Ovary (tissue), 9 donors: ENCODE measurements around the gene EEF2K. TPM values are rescaled to one million over a fixed set of nuclear protein-coding genes. Genes with fewer than 3 reads are reported as not detected.
A peak's percentile ranks its signal among the peaks of the same experiment; 100 is the strongest.

Source experiments
- DNase-seq, 5 donors: peaks; one replicate each; pipeline ENCODE4 v3.0.0-alpha.2; 2019 to 2020
- H3K27ac ChIP-seq, 2 donors: fragments of 200-600 bp; one replicate each; pipeline versions ENCODE4 v1.5.1 to v1.8.0; 2019 to 2022
- H3K27me3 ChIP-seq: fragments of 200-600 bp; one replicate; pipeline ENCODE4 v1.8.0; 2022
- H3K36me3 ChIP-seq: fragments of 200-600 bp; sonication (generic); one replicate; pipeline ENCODE4 v1.5.1; 2019
- H3K4me1 ChIP-seq: one replicate; pipeline ENCODE4 v1.8.1; 2013; ENCODE audit warnings: mild to moderate bottlenecking, moderate library complexity; ENCODE audit not compliant: insufficient read depth
- H3K4me3 ChIP-seq: fragments of 200-600 bp; sonication (generic); one replicate; pipeline ENCODE4 v1.5.1; 2017
- H3K9me3 ChIP-seq, 2 donors: fragments of 200-600 bp in 1 of 2; sonication (generic) in 1 of 2; one replicate each; pipeline versions ENCODE4 v1.5.1 to v1.8.1; 2013 to 2019; ENCODE audit warnings: mild to moderate bottlenecking in 1 of 2, moderate library complexity in 1 of 2
- CTCF ChIP-seq, 3 donors: fragments of 450-650 bp in 2 of 3; fragments of 200-600 bp in 1 of 3; IDR thresholded peaks; one replicate each; pipeline versions ENCODE4 v1.5.1 to v1.8.0; 2016 to 2022; ENCODE audit warnings: antibody characterized with exemption in 3 of 3, mild to moderate bottlenecking in 1 of 3
- EP300 ChIP-seq: sonication (generic); formaldehyde crosslinking; IDR thresholded peaks from one replicate; pipeline ENCODE4 v1.6.1; 2017; ENCODE audit warnings: antibody characterized with exemption
- POLR2A ChIP-seq: fragments of 450-650 bp; IDR thresholded peaks from one replicate; pipeline ENCODE4 v1.6.1; 2017; ENCODE audit warnings: antibody characterized with exemption, mild to moderate bottlenecking, moderate library complexity
- WGBS, 3 donors: extraction: QIAGEN DNeasy Blood & Tissue Kit in 1 of 3; methylation state at CpG; one replicate each; pipeline versions ENCODE4 v1.1.5 to v1.1.7; 2013 to 2017; 5-methylcytosine and 5-hydroxymethylcytosine counted together
- intact Hi-C, 4 donors: fragments of 100-400 bp; cut with DNase I; formaldehyde crosslinking; loops; one replicate each; pipeline versions ENCODE4 v1.11.0 to v1.15.1; 2022 to 2023
- polyA plus RNA-seq, 2 donors: library from polyadenylated mRNA; stranded (reverse); fragments of 200-250 nt in 1 of 2; fragments of 350-450 nt in 1 of 2; fragmentation: Illumina TruSeq in 1 of 2; extraction: RNeasy Lipid Tissue Mini Kit (QIAGEN cat#74804) in 1 of 2; gene quantifications; one replicate each; pipeline ENCODE4 v1.2.3, GENCODE V29; 2013 to 2014
- total RNA-seq, 7 donors: library from RNA; depleted of rRNA in 2 of 7; stranded (reverse); fragments of >200 nt in 2 of 7; fragmentation: NEBNext Ultra II Directional in 3 of 7; extraction: Animal tissue kit (Norgen Biotek cat#: 25700) in 3 of 7; gene quantifications; one replicate each; pipeline versions ENCODE4 v1.1.0 to v1.2.4, GENCODE V29; 2016 to 2023
- donor health status: DM: no; HTN: no; CAD: no; lungs with moderate emphysema.
- donor health status: DM: no; HTN: no; CAD: no.
- donor health status: Bipolar disorder and iron deficiency.
- donor health status: DM: yes; HTN: yes; CAD: no.
- donor health status: DM: no; HTN: no; CAD: no.
- donor health status: DM: yes; HTN: yes; CAD: no.

EEF2K gene
- total and polyA plus RNA-seq, 9 donors = 8.1 to 37.6 (median 26.0) TPM

GRCh38 chr16:22188267-22188594 lies 17.8 kb upstream of the EEF2K start:
- H3K36me3 ChIP-seq = no peaks in the 10 kb centered on the region
- H3K4me3 ChIP-seq = no peak overlapping the region
- 79 to 81% (median 81%) methylated on average over 2 of the region's 2 CpGs for WGBS, 3 donors
- peaks cover 5% of the 10 kb centered on the region for H3K4me1 ChIP-seq
- TF ChIP-seq EP300 (no peak), CTCF (IDR thresholded peaks at IDR 0.05) (no peak), POLR2A (no peak)
- H3K27ac ChIP-seq = no peak overlapping the region
- DNase-seq = no peak
- H3K27me3 ChIP-seq = no peaks in the 10 kb centered on the region
- intact Hi-C loops = loop anchor here (5.0 to 10.0 kb wide), 3 partner anchors 113 to 186 kb away; partner anchors contain the start of genes PDZD9 (in 2 of the 4) and MOSMO (in 1 of the 4)
- H3K9me3 ChIP-seq = no peaks in the 10 kb centered on the region

- Histone ChIP-seq H3K27me3 (no peaks in the 10 kb centered on the region), H3K4me1 (peaks cover 5% of the 10 kb centered on the region), H3K4me3 (no peak overlapping the region), H3K36me3 (no peaks in the 10 kb centered on the region), H3K9me3 (no peaks in the 10 kb centered on the region), H3K27ac (peak overlapping the region; percentile 43 to 94)
- intact Hi-C loops = loop anchor here (5.0 to 10.0 kb wide), 3 partner anchors 114 to 187 kb away; partner anchors contain the start of genes PDZD9 (in 2 of the 4) and MOSMO (in 1 of the 4)
- DNase-seq = peak; percentile 59 to 69 (median 63)
- WGBS, 3 donors = 35 to 39% (median 36%) methylated on average over 8 of the region's 8 CpGs
- TF ChIP-seq EP300 (no peak), CTCF (IDR thresholded peaks at IDR 0.05) (peak; percentile 46 to 83 (median 77))
Measured at GRCh38 chr16:22188595-22189442, 17.3 kb upstream of the EEF2K start.

- no peak for TF ChIP-seq EP300
- no peak for TF ChIP-seq CTCF (IDR thresholded peaks at IDR 0.05)
- TF ChIP-seq POLR2A = no peak
- Histone ChIP-seq H3K27ac (peak overlapping the region; percentile 43 to 94), H3K9me3 (no peaks in the 10 kb centered on the region), H3K36me3 (no peaks in the 10 kb centered on the region), H3K4me3 (peak overlapping the region; percentile 81), H3K4me1 (peaks cover 5% of the 10 kb centered on the region), H3K27me3 (no peaks in the 10 kb centered on the region)
- peak; percentile 60 to 81 (median 73) for DNase-seq
- intact Hi-C loops = loop anchor here (5.0 to 10.0 kb wide), 3 partner anchors 115 to 187 kb away; partner anchors contain the start of genes PDZD9 (in 2 of the 4) and MOSMO (in 1 of the 4)
- WGBS, 3 donors = 4 to 7% (median 6%) methylated on average over 18 of the region's 18 CpGs
Measured at GRCh38 chr16:22189473-22190080, 16.5 kb upstream of the EEF2K start.

GRCh38 chr16:22190081-22190775 lies 15.8 kb upstream of the EEF2K start:
- H3K4me3 ChIP-seq = peak overlapping the region; percentile 81
- TF ChIP-seq POLR2A (peak; percentile 51), EP300 (no peak)
- WGBS, 3 donors = 0% methylated on average over 66 to 72 of the region's 72 CpGs
- H3K36me3 ChIP-seq = no peaks in the 10 kb centered on the region
- peak in 2 of 5 donors; percentile 74 to 100 for DNase-seq
- no peaks in the 10 kb centered on the region for H3K27me3 ChIP-seq
- no peaks in the 10 kb centered on the region for H3K9me3 ChIP-seq
- H3K27ac ChIP-seq = peak overlapping the region; percentile 43 to 94
- intact Hi-C loops = no loop called here
- H3K4me1 ChIP-seq = peaks cover 5% of the 10 kb centered on the region
